HL-60/S4 treated with phorbol 12-myristate 13-acetate at 8.2 ng/mL for 4 days and 3 days (cell line): Measurements from ENCODE around the gene BABAM2.
"Not testable (repeated sequence)": the region's sequence is repeated elsewhere in the genome, so short reads cannot be mapped to it uniquely, and the experiment has no call there.

Experiments used
- in situ Hi-C: fragments of 300-500 bp; cut with MboI; formaldehyde crosslinking; loops from 2 replicates; pipeline ENCODE4 v1.15.0; 2022; ENCODE audit warnings: low sequenced_read_pairs

Gene BABAM2

DNA sequence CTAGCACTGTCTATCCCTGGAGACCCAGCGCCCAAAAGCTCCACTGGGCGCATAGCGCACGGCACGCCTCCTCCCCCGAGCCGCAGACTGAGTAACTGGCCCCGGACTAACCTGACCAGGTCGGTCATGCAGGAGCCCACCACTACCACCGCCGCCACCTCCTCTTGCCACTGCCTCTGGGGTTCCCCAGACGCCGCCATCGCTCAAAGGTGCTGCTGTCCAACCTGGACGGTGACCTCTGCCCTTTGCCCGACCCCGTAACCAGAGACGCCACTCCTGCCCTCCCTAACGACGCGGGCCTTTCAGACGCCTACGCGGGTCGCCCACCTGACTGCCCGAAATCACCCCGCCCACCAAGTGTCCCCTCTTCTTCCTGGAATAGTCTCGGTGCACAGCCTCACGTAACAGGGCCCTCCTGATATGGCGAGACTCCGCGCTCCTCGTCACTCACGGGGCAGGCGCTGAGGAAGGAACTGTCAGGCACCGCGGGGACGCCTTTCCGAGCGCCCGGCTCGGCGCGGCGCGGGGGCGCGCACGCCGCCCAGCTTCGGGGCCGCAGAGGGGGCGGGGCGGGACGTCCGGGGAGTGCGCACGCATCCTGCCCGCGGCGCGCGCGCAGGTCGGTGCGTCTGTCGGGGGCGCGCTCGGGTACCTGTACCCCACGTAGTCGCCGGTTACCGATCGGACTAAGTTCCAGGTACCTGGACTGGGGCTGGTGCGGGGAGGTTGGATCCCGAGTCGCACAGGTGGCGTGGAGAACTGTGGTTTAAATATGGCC is at the start of gene BABAM2, which contains the start of gene RBKS:
Gene BABAM2, plus strand, starts transcription at position 584 of the 778 bp plus-strand sequence. CDS start 3,828 bp downstream, outside the sequence.
Gene RBKS, minus strand, starts transcription at position 242 of the 778 bp plus-strand sequence. Its CDS starts 42 bp downstream, at position 200.
- in situ Hi-C loops: no loop called here

DNA sequence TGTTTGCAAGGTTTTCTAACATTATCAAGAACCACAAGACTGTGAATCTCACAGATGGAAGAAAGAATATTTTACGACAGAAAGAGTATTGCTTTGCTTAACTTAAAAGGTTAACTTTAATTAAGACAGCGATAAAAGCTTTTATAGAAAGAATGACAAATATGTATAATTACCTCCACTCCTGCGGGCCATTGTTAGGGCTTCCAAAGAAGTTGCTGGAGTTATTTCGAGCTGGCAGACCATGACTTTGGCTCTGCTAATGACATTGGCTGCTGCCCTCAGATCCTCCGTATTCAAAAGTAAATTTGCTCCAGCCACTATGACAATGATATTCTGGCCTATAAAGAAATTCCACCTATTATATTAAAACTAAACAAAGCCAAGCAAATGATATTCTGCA is 47.6 kb upstream of the BABAM2 start:
- in situ Hi-C loops: no loop called here

- in situ Hi-C loops: no loop called here
Measured at GRCh38 chr2:27843992-27844391, 46.5 kb upstream of the BABAM2 start.

GRCh38 chr2:27844821-27845255 is 45.7 kb upstream of the BABAM2 start:
- in situ Hi-C loops: no loop called here

- in situ Hi-C loops: no loop called here
Measured at GRCh38 chr2:27847333-27847732, 43.2 kb upstream of the BABAM2 start.

DNA sequence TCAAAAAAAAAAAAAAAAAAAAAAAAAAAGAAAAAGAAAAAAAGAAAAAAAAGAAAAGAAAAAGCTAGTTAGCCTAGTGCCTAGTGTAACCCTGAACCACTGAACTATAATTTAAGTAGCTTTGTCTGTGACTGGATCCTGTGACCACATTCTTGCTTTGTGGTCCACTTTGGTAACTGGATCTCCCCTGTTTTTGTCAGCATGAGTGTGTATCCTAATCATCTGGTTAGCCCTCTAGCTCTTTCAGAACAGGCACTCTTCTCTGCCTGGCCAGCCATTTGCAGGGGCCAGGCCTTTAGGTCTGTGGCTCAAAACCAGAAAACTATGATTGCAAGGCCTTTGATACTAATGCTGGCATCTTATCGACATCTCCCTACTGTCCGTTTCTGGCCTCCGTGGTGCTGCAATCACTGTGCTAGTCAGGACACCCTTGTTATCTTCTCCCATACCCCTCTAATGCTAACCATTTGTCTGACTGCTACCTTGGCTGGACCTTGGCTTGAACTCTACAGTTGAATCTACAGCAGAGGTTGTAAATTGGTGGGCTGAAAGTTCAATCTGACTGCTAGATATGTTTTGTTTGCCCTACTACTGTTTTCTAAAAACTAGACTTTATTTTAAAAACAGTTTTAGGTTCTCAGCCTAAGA is 40.8 kb upstream of the BABAM2 start:
- in situ Hi-C loops: no loop called here

- in situ Hi-C loops: no loop called here
Measured at GRCh38 chr2:27852691-27853090, 37.8 kb upstream of the BABAM2 start.

DNA sequence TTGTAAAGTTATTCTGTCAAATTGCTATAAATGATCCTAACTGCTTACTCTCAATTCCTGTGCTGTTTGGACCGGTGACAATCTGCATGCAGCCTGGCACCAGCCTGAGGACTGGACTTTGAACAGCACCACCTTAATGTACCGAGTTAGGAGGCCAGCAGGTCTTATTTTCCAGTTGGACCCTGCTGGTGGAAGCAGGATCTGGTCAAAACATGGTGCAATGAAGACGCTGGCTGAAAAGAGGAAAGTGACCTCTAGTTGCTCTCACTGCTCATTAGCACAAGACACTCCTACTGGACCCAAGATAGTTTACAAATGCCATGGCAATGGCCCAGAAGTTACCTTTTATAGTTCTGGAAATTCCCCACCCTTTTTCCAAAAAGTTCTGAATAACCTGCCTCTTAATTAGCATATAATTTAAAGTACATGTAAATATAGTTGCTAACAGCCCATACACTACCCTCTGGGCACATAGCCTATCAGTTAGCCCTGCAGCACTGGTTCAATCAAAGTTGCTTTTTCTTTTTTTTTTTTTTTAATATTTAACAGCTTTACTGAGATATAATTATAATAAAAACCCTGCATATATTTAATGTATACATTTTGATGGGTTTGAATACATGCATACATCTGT is 36.2 kb upstream of the BABAM2 start:
- in situ Hi-C loops: no loop called here

DNA sequence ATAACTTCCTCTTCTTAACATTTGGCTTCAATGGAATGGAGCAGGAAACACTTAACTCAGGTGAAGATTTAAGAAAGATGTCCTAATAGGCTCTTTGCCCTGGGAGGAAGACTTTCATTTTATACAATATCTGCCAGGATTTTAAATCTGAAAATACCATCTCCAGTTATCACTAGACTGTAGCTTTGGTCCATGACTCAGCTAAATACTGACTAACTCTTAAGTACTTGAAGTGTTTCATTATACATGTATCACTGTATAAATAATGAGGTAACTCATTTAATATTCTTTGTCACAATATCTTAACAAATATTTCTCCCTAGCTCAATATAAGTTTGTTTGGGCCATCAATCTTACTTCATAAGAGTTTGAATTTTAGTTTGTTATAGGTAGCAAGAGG is 35.1 kb upstream of the BABAM2 start:
- in situ Hi-C loops: no loop called here

- in situ Hi-C loops: no loop called here
Measured at GRCh38 chr2:27856386-27856785, 34.1 kb upstream of the BABAM2 start.

DNA sequence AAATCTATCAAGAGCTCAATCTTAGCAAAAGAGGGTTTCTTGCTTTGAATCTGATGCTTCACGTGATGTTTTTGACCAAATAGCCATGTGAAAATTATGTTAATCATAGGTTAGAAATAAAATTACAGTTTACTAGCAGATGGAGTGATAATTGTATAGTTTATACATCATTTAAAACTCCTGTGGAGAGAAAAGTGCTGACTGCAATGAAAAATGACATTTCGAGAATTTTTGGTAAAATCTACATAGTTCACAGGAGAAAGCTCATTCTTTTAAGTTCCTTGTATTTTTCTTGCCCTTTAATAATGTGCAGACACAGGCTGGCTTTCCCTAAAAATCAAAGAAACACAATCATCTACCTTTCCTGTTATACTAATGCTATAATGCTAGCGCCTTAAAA is 33.6 kb upstream of the BABAM2 start:
- in situ Hi-C loops: no loop called here

DNA sequence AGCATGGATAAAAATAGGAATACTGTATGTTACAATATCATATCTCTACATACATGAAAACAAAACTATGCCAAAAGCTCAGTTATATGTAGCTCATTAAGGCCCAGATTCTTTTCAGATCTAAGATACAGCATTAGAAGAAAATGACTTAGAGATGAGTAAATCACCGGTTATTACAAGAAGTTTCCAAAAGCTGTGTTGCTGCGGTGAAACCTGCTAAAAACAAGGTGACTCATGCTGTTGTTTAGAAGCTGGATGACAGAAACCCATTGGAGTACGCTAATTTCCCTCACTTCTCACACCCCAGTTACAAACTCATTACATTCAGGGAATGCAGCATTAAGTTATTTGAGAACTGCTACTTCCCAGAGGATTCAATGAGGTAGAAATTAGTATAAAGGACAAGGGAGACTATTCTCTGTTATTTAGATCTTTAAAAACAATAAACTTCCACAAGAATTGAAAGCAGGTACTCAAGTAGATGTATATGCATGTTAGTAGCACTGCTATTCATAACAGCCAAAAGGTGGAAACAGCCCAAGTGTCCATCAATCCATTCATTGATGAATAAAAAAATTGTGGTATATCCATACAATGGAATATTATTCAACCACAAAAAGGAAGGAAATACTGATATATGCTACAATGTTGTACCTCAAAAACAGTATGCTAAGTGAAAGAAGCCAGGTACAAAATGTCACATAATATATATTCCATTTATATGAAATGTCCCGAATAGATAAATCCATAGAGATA is 32.9 kb upstream of the BABAM2 start:
- in situ Hi-C loops: no loop called here

- in situ Hi-C loops: no loop called here
Measured at GRCh38 chr2:27860111-27860510, 30.4 kb upstream of the BABAM2 start.

GRCh38 chr2:27863146-27863545 is 27.4 kb upstream of the BABAM2 start:
- in situ Hi-C loops: no loop called here

GRCh38 chr2:27863955-27864354 is 26.6 kb upstream of the BABAM2 start:
- in situ Hi-C loops: not testable (repeated sequence)

- in situ Hi-C loops: no loop called here
Measured at GRCh38 chr2:27866237-27866636, 24.3 kb upstream of the BABAM2 start.

- in situ Hi-C loops: no loop called here
Measured at GRCh38 chr2:27869763-27870162, 20.8 kb upstream of the BABAM2 start.

DNA sequence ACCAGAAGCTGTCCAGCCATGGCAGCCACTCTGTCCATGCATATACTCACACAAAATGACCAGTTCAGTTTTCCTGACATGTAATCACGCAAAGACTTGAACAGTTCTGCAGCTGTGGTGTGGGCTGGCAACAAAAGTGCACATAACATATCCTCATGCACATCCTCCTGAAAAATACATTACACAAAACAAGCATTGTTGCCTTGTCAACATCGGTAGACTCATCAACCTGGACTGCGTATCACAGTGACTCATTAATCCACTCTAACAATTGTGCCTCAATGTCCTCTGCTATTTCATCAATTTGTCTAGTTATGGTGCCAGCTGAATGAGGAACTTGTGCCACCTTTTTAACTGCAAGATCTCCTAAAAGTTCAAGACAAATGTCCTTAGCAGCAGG is 19.8 kb upstream of the BABAM2 start:
- in situ Hi-C loops: no loop called here

DNA sequence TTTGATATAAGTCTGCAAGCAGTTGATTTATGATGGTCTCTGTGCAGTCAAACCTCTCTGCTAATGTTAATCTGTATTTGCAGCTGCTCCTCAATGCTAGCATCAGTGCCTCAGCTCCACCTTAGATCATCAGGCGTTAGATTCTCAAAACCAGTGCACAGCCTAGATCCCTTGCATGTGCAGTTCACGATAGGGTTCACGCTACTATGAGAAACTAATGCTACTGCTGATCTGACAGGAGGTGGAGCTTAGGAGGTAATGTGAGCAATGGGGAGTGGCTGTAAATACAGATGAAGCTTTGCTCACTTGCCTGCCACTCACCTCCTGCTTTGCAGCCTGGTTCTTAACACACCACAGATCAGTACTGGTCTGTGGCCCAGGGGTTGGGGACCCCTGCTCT is 18.7 kb upstream of the BABAM2 start:
- in situ Hi-C loops: no loop called here

DNA sequence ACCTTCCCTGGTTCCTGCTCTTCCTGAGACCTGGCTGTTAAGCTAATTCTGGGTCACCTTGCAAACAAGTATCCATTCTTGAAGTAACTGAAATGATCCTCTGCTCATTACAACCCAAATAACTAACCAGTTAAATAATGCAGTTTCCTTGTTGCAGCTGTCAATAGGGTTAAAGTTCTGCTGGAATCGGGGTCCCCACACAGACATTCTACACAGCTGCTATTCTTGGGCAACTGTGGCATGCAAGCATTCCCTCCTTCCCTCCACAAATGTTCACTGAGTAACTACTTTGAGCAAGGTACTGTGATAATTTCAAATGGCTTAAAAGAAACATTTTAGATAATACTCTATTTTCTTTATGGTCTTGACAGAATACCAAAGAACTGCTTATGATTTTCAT is 17.4 kb upstream of the BABAM2 start:
- in situ Hi-C loops: no loop called here
